Loucy (cell line): ENCODE measurements around the gene OR4C6.

ENCODE experiments used
- EZH2phosphoT487 ChIP-seq: fragments of 200-600 bp; IDR thresholded peaks from 2 replicates; pipeline ENCODE4 v1.6.1; 2018; ENCODE audit warnings: antibody characterized with exemption, mild to moderate bottlenecking, moderate library complexity, borderline replicate concordance
- TF ChIP-seq, protein P1 (sequence below): fragments of 200-600 bp; sonication (generic); conservative IDR thresholded peaks from 2 replicates; pipeline ENCODE4 v1.5.1; 2014; ENCODE audit warnings: mild to moderate bottlenecking, antibody characterized with exemption, low read length

DNA sequence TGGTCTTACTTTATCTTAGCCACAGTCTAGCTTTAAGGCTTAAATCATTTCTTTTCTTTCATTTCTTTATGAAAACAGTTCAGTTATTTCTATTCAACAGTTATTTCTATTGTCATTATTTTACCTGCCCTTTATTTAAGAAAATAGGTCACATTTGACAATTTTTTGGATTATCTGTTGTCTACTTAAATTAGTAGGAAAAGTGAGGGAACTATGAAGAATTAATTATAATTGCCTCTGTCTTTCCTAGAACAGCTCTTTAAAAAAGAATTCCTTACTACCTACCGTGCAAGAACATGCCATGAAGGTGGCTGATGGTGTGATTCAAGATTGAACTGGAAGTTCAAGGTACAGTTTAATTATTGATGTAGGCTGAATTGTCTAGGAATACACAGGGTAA is at the start of gene OR4C6:
- TF ChIP-seq, protein P1, sequence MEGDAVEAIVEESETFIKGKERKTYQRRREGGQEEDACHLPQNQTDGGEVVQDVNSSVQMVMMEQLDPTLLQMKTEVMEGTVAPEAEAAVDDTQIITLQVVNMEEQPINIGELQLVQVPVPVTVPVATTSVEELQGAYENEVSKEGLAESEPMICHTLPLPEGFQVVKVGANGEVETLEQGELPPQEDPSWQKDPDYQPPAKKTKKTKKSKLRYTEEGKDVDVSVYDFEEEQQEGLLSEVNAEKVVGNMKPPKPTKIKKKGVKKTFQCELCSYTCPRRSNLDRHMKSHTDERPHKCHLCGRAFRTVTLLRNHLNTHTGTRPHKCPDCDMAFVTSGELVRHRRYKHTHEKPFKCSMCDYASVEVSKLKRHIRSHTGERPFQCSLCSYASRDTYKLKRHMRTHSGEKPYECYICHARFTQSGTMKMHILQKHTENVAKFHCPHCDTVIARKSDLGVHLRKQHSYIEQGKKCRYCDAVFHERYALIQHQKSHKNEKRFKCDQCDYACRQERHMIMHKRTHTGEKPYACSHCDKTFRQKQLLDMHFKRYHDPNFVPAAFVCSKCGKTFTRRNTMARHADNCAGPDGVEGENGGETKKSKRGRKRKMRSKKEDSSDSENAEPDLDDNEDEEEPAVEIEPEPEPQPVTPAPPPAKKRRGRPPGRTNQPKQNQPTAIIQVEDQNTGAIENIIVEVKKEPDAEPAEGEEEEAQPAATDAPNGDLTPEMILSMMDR: no peak
- TF ChIP-seq EZH2phosphoT487: no peak
